Stimulated activated CD8-positive, alpha-beta memory T cell treated with anti-CD3 and anti-CD28 coated beads, Interleukin-7, amount 100 ng/mL, for 24 hours (primary cell): ENCODE measurements around the gene RNF17.

Source experiments
- DNase-seq: peaks from one replicate; pipeline ENCODE4 v3.0.0-alpha.2; 2020; ENCODE audit warnings: low read depth

The RNF17 gene

GRCh38 chr13:24861617-24862362, 97.8 kb downstream of the RNF17 start:
- no peak for DNase-seq

GRCh38 chr13:24863748-24864540, 100.0 kb downstream of the RNF17 start:
- DNase-seq: no peak

GRCh38 chr13:24864579-24864978, 100.6 kb downstream of the RNF17 start:
- no peak for DNase-seq

- no peak for DNase-seq
These were observed 101.4 kb downstream of the RNF17 start for GRCh38 chr13:24865163-24865953.

- no peak for DNase-seq
These were observed 102.5 kb downstream of the RNF17 start for GRCh38 chr13:24866488-24866887.

- no peak for DNase-seq
These were observed 104.9 kb downstream of the RNF17 start for GRCh38 chr13:24868874-24869273.

GRCh38 chr13:24870380-24870760, 106.4 kb downstream of the RNF17 start:
- DNase-seq: no peak

GRCh38 chr13:24875566-24875965, 111.6 kb downstream of the RNF17 start:
- no peak for DNase-seq

GRCh38 chr13:24877531-24877930, 113.6 kb downstream of the RNF17 start:
- DNase-seq: no peak

GRCh38 chr13:24878340-24878739, 114.4 kb downstream of the RNF17 start:
- DNase-seq: no peak

GRCh38 chr13:24882665-24883064, 118.7 kb downstream of the RNF17 start:
- DNase-seq: no peak

- DNase-seq: no peak
These were observed 123.8 kb downstream of the RNF17 start for GRCh38 chr13:24887759-24888158.

GRCh38 chr13:24888291-24888931, 124.4 kb downstream of the RNF17 start:
- no peak for DNase-seq

- DNase-seq: no peak
These were observed 126.3 kb downstream of the RNF17 start for GRCh38 chr13:24890256-24890655.

- DNase-seq: no peak
These were observed 127.6 kb downstream of the RNF17 start for GRCh38 chr13:24891476-24892108.

GRCh38 chr13:24892829-24893228, 128.9 kb downstream of the RNF17 start:
- DNase-seq: no peak

- DNase-seq: no peak
These were observed 129.9 kb downstream of the RNF17 start for GRCh38 chr13:24893863-24894262.

- DNase-seq: no peak
These were observed 130.5 kb downstream of the RNF17 start for GRCh38 chr13:24894277-24894971.

GRCh38 chr13:24894972-24895300, 131.0 kb downstream of the RNF17 start:
- DNase-seq: no peak

GRCh38 chr13:24896061-24896460, 132.1 kb downstream of the RNF17 start:
- no peak for DNase-seq

- no peak for DNase-seq
These were observed 133.3 kb downstream of the RNF17 start for GRCh38 chr13:24897293-24897692.
